Measurements from ENCODE around the gene DNAJB13.

- TF ChIP-seq NR2C2 (IDR thresholded peaks at IDR 0.05; ENCODE audit: borderline replicate concordance, control insufficient read depth, insufficient read length, low read depth) = no peak
- TF ChIP-seq NKRF (conservative IDR thresholded peaks at IDR 0.05) = no peak
- TF ChIP-seq EZH2 (IDR thresholded peaks at IDR 0.05; ENCODE audit: borderline replicate concordance, control insufficient read depth, low read depth, low read length) = no peak
- no peak for TF ChIP-seq E2F4 (IDR thresholded peaks at IDR 0.05; ENCODE audit: low read depth, low read length)
- TF ChIP-seq ZNF217 (IDR thresholded peaks at IDR 0.05) = no peak
- TF ChIP-seq EGR1 (IDR thresholded peaks at IDR 0.05; ENCODE audit: borderline replicate concordance in 1 of 2, low read depth in 2 of 2, low read length in 2 of 2) = no peak
- no peak for TF ChIP-seq CTCF (IDR thresholded peaks at IDR 0.05 in 2 of 3, conservative IDR thresholded peaks at IDR 0.05 in 1 of 3; ENCODE audit: control insufficient read depth in 2 of 3, extremely low read depth in 1 of 3, insufficient read depth in 1 of 3, low read depth in 3 of 3, low read length in 3 of 3)
- TF ChIP-seq EP300 (IDR thresholded peaks at IDR 0.05; ENCODE audit: borderline replicate concordance in 1 of 2, control insufficient read depth in 1 of 2, low read depth in 2 of 2, low read length in 2 of 2) = no peak
These were observed 48.5 kb upstream of the DNAJB13 start for GRCh38 chr11:73902303-73902702.

All from GM12878 (cell line).